ENCODE results near the gene ZDHHC13.

ZDHHC13 gene

DNA sequence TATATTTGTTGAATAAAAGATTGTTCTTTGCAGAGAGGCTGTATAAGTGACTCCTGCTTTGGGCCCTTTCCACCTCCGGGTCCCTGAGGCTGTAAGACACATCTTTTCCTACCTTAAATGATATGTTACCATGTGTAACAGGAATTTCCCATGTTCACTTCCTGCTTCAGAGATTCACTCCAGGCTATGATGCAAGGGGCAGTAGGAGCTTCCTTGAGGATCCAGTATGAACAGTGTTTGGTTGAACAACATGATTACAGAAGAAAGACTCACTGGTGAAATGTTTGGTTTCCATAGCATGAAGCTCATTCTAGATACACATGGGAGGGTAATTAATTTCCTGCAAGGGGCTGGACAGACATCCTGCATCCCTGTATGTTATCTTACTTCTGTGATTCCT lies 25.6 kb upstream of the ZDHHC13 start:
- Histone ChIP-seq H3K4me1 (ENCODE audit: control insufficient read depth in 1 of 2, insufficient read depth in 1 of 2, low read depth in 1 of 2, low read length in 1 of 2) (no peaks in the 10 kb centered on the region), H3K9me3 (no peaks in the 10 kb centered on the region), H3K4me3 (ENCODE audit: low read depth in 1 of 2, low read length in 1 of 2) (no peak overlapping the region), H3K27me3 (peaks cover 48% of the 10 kb centered on the region), H3K27ac (no peak overlapping the region), H3K36me3 (no peaks in the 10 kb centered on the region)
- TF ChIP-seq, protein P1, sequence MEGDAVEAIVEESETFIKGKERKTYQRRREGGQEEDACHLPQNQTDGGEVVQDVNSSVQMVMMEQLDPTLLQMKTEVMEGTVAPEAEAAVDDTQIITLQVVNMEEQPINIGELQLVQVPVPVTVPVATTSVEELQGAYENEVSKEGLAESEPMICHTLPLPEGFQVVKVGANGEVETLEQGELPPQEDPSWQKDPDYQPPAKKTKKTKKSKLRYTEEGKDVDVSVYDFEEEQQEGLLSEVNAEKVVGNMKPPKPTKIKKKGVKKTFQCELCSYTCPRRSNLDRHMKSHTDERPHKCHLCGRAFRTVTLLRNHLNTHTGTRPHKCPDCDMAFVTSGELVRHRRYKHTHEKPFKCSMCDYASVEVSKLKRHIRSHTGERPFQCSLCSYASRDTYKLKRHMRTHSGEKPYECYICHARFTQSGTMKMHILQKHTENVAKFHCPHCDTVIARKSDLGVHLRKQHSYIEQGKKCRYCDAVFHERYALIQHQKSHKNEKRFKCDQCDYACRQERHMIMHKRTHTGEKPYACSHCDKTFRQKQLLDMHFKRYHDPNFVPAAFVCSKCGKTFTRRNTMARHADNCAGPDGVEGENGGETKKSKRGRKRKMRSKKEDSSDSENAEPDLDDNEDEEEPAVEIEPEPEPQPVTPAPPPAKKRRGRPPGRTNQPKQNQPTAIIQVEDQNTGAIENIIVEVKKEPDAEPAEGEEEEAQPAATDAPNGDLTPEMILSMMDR (IDR thresholded peaks at IDR 0.05): no peak

DNA sequence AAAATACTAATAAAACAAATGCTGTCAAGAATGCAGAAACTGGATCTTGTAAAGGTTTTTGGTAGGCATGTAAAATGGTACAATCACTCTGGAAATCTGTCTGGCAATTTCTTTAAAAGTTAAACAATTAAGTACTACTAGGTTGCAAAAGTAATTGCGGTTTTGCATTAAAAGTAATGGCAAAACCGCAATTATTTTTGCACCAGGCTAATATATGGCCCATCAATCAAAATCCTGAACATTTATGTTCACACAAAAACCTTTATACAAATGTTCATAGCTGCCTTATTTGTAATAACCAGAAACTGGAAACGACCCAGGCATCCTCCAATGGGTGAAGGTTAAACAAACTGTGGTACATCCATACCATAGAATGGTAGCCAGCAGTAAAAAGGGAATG lies 24.6 kb upstream of the ZDHHC13 start:
- Histone ChIP-seq H3K9me3 (no peaks in the 10 kb centered on the region), H3K4me3 (ENCODE audit: low read depth in 1 of 2, low read length in 1 of 2) (no peak overlapping the region), H3K36me3 (no peaks in the 10 kb centered on the region), H3K27ac (no peak overlapping the region), H3K4me1 (ENCODE audit: control insufficient read depth in 1 of 2, insufficient read depth in 1 of 2, low read depth in 1 of 2, low read length in 1 of 2) (no peaks in the 10 kb centered on the region), H3K27me3 (peaks cover 58% of the 10 kb centered on the region)
- TF ChIP-seq, protein P1 (IDR thresholded peaks at IDR 0.05): no peak

DNA sequence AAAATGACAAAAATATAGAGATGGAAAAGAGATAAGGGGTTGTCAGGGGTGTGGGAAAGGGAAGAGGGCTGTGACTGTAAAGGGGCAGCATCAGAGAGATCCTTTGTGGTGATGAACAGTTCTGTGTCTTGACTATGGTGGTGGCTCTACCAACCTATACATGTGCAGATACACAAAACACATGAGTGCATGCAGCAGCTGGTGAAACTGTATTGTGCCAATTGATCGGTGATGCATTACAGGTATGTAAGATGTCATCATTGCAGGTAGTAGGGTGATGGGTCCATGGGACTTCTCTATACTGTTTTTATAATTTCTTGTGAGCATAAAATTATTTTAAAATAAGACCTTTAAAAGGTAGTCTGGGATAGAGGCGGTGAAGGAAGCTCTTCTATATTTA lies 24.1 kb upstream of the ZDHHC13 start:
- Histone ChIP-seq H3K27ac (no peak overlapping the region), H3K36me3 (no peaks in the 10 kb centered on the region), H3K4me1 (ENCODE audit: control insufficient read depth in 1 of 2, insufficient read depth in 1 of 2, low read depth in 1 of 2, low read length in 1 of 2) (no peaks in the 10 kb centered on the region), H3K4me3 (ENCODE audit: low read depth in 1 of 2, low read length in 1 of 2) (no peak overlapping the region), H3K9me3 (no peaks in the 10 kb centered on the region), H3K27me3 (peaks cover 63% of the 10 kb centered on the region)
- TF ChIP-seq, protein P1 (IDR thresholded peaks at IDR 0.05): no peak

DNA sequence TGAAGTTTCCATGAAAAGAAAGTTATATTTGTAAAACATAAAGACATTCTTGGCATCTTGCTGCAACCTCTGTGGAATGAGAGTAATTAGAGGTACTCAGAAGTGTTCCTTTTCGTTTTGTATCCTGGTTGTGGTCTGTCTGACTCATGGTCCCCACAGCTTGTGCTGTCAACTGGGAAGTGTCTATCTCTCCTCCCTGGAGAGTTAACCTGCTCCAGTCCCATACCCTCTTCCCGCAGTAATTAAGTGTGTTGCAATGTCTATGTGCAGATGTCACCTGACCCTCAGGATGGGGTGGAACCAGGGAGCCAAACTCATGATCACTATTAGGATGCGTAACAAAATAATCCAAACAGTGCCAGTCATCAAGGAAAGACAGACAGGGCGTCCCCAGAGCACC lies 23.0 kb upstream of the ZDHHC13 start:
- H3K4me1 ChIP-seq (ENCODE audit: control insufficient read depth in 1 of 2, insufficient read depth in 1 of 2, low read depth in 1 of 2, low read length in 1 of 2): no peaks in the 10 kb centered on the region
- H3K27me3 ChIP-seq: peaks cover 64% of the 10 kb centered on the region
- no peaks in the 10 kb centered on the region for H3K36me3 ChIP-seq
- no peaks in the 10 kb centered on the region for H3K9me3 ChIP-seq
- H3K27ac ChIP-seq: no peak overlapping the region
- no peak overlapping the region for H3K4me3 ChIP-seq (ENCODE audit: low read depth in 1 of 2, low read length in 1 of 2)
- TF ChIP-seq, protein P1 (IDR thresholded peaks at IDR 0.05): no peak

DNA sequence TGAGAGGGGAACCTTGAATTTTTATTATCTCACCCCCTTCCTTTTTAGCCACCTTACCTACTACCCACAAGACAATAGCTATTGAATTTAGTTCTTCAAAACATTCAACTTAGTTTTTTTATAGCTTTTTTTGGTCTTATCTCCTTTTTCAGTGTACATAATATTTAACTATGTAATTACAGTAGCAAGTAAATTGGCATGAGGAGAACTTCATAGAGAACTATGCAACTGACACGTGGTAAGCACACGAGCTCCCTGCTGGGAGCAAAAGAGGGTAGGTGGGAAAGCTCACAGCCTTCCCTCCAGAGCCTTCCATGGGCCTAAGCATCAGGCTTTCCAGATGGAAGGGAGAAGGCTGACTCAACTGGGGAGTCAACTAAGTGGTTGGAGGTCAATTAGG lies 22.1 kb upstream of the ZDHHC13 start:
- Histone ChIP-seq H3K27ac (no peak overlapping the region), H3K27me3 (peaks cover 64% of the 10 kb centered on the region), H3K9me3 (no peaks in the 10 kb centered on the region), H3K4me3 (ENCODE audit: low read depth in 1 of 2, low read length in 1 of 2) (no peak overlapping the region), H3K36me3 (no peaks in the 10 kb centered on the region), H3K4me1 (ENCODE audit: control insufficient read depth in 1 of 2, insufficient read depth in 1 of 2, low read depth in 1 of 2, low read length in 1 of 2) (no peaks in the 10 kb centered on the region)
- TF ChIP-seq, protein P1 (IDR thresholded peaks at IDR 0.05): no peak

DNA sequence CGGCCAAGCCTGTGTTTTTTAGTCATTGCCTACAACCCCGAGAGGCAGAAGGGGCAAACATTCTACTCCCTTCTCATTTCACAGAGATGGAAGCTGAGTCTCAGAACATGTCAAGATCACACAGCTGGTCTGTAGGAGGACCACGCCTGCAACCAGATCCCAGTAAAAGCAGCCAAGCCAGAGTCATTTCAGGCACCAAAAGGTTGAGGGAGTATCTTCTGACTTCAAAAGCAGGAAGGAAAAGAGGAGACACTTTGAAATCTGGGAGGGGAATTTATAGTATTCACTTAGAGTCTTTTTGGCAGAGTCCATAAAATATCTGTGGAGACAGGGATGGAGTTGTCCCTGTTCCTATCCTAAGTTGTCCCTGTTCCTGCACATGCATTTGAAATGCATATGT lies 17.9 kb upstream of the ZDHHC13 start:
- TF ChIP-seq, protein P1 (IDR thresholded peaks at IDR 0.05): no peak
- no peaks in the 10 kb centered on the region for H3K36me3 ChIP-seq
- H3K27me3 ChIP-seq: peaks cover 45% of the 10 kb centered on the region
- H3K27ac ChIP-seq: no peak overlapping the region
- no peaks in the 10 kb centered on the region for H3K9me3 ChIP-seq
- no peak overlapping the region for H3K4me3 ChIP-seq (ENCODE audit: low read depth in 1 of 2, low read length in 1 of 2)
- H3K4me1 ChIP-seq (ENCODE audit: control insufficient read depth in 1 of 2, insufficient read depth in 1 of 2, low read depth in 1 of 2, low read length in 1 of 2): no peaks in the 10 kb centered on the region

Data from neutrophil (primary cell).